H9 (cell line): ENCODE measurements around the gene HHAT. TPM values are rescaled to one million over a fixed set of nuclear protein-coding genes. Genes with fewer than 3 reads are reported as not detected.

Source experiments
- DNase-seq: peaks from one replicate; pipeline ENCODE4 v3.0.0-alpha.2; 2017
- H2AFZ ChIP-seq: one replicate; pipeline ENCODE4 v1.6.1; 2013; ENCODE audit warnings: mild to moderate bottlenecking, low read length, control low read depth, moderate library complexity
- H2AK5ac ChIP-seq: 2 replicates; pipeline ENCODE4 v1.6.1; 2013; ENCODE audit warnings: low read length, control low read depth, mixed read lengths; ENCODE audit not compliant: insufficient read length
- H2BK120ac ChIP-seq: one replicate; pipeline ENCODE4 v1.6.1; 2013; ENCODE audit warnings: low read depth, mild to moderate bottlenecking, low read length, control low read depth, inconsistent platforms; ENCODE audit not compliant: poor library complexity, severe bottlenecking
- H2BK12ac ChIP-seq: 2 replicates; pipeline ENCODE4 v1.6.1; 2013; ENCODE audit warnings: low read length, control low read depth, mixed read lengths, low read depth; ENCODE audit not compliant: insufficient read length
- H2BK15ac ChIP-seq: 2 replicates; pipeline ENCODE4 v1.6.1; 2013; ENCODE audit warnings: low read depth, low read length, control low read depth
- H2BK20ac ChIP-seq: one replicate; pipeline ENCODE4 v1.6.1; 2013; ENCODE audit warnings: low read depth, mild to moderate bottlenecking, low read length, control low read depth, inconsistent platforms; ENCODE audit not compliant: poor library complexity, severe bottlenecking
- H2BK5ac ChIP-seq: 2 replicates; pipeline ENCODE4 v1.6.1; 2013; ENCODE audit warnings: low read length, control low read depth, mixed read lengths; ENCODE audit not compliant: insufficient read length
- H3K14ac ChIP-seq: 2 replicates; pipeline ENCODE4 v1.6.1; 2013; ENCODE audit warnings: low read length, control low read depth; ENCODE audit not compliant: insufficient read depth
- H3K18ac ChIP-seq: 2 replicates; pipeline ENCODE4 v1.6.1; 2013; ENCODE audit warnings: low read depth, mild to moderate bottlenecking, mixed read lengths, low read length, control low read depth; ENCODE audit not compliant: insufficient read length
- H3K23ac ChIP-seq: 2 replicates; pipeline ENCODE4 v1.6.1; 2013; ENCODE audit warnings: low read length, control low read depth, mixed read lengths, low read depth; ENCODE audit not compliant: insufficient read length
- H3K23me2 ChIP-seq: 2 replicates; pipeline ENCODE4 v1.6.1; 2013; ENCODE audit warnings: low read depth, mild to moderate bottlenecking, mixed read lengths, low read length, control low read depth; ENCODE audit not compliant: insufficient read length, poor library complexity, severe bottlenecking
- H3K27ac ChIP-seq: 2 replicates; pipeline ENCODE4 v1.5.1; 2013; ENCODE audit warnings: low read length, control low read depth, mixed read lengths, low read depth; ENCODE audit not compliant: insufficient read length
- H3K27me3 ChIP-seq: 2 replicates; pipeline ENCODE4 v1.6.1; 2013; ENCODE audit warnings: low read length, control low read depth, inconsistent platforms; ENCODE audit not compliant: insufficient read depth
- H3K4ac ChIP-seq: 2 replicates; pipeline ENCODE4 v1.6.1; 2013; ENCODE audit warnings: low read depth, mild to moderate bottlenecking, control low read depth, inconsistent platforms, low read length, moderate library complexity
- H3K4me1 ChIP-seq: 2 replicates; pipeline ENCODE4 v1.6.1; 2013; ENCODE audit warnings: low read length, control low read depth, inconsistent platforms; ENCODE audit not compliant: insufficient read depth
- H3K4me2 ChIP-seq: 2 replicates; pipeline ENCODE4 v1.6.1; 2013; ENCODE audit warnings: low read length, control low read depth, mixed read lengths; ENCODE audit not compliant: insufficient read length, insufficient read depth
- H3K56ac ChIP-seq: 2 replicates; pipeline ENCODE4 v1.6.1; 2013; ENCODE audit warnings: low read depth, mild to moderate bottlenecking, mixed read lengths, low read length, control low read depth; ENCODE audit not compliant: insufficient read length
- H3K79me1 ChIP-seq: 2 replicates; pipeline ENCODE4 v1.6.1; 2013; ENCODE audit warnings: low read depth, mild to moderate bottlenecking, moderate library complexity, low read length, control low read depth, inconsistent platforms; ENCODE audit not compliant: insufficient read depth, poor library complexity, severe bottlenecking
- H3K79me2 ChIP-seq: 2 replicates; pipeline ENCODE4 v1.6.1; 2013; ENCODE audit warnings: low read length, control low read depth, inconsistent platforms; ENCODE audit not compliant: insufficient read depth
- H3K9ac ChIP-seq: 2 replicates; pipeline ENCODE4 v1.6.1; 2013; ENCODE audit warnings: low read length, control low read depth, mixed read lengths; ENCODE audit not compliant: insufficient read length; ENCODE audit errors: extremely low read depth
- H3K9me3 ChIP-seq: one replicate; pipeline ENCODE4 v1.6.1; 2013; ENCODE audit warnings: low read depth, low read length, inconsistent platforms; ENCODE audit not compliant: control insufficient read depth
- H3T11ph ChIP-seq: one replicate; pipeline ENCODE4 v1.6.1; 2013; ENCODE audit warnings: mild to moderate bottlenecking, low read length, control low read depth, inconsistent platforms
- H4K20me1 ChIP-seq: one replicate; pipeline ENCODE4 v1.6.1; 2013; ENCODE audit not compliant: control insufficient read depth, insufficient read length, insufficient read depth
- H4K5ac ChIP-seq: 2 replicates; pipeline ENCODE4 v1.6.1; 2013; ENCODE audit warnings: low read depth, mild to moderate bottlenecking, mixed read lengths, low read length, control low read depth; ENCODE audit not compliant: insufficient read length
- H4K8ac ChIP-seq: replicated peaks from 2 replicates; pipeline ENCODE4 v1.6.1; 2013; ENCODE audit warnings: low read length, control low read depth, mixed read lengths, low read depth; ENCODE audit not compliant: insufficient read length
- H4K91ac ChIP-seq: 2 replicates; pipeline ENCODE4 v1.6.1; 2013; ENCODE audit warnings: low read depth, mild to moderate bottlenecking, moderate library complexity, mixed read lengths, low read length, control low read depth; ENCODE audit not compliant: insufficient read length
- H3K27ac Mint-ChIP-seq, 3 experiments: 2 replicates in 2 of 3; 3 replicates in 1 of 3; pipeline ENCODE4 v1.8.0; 2020 to 2021; ENCODE audit warnings: mixed read lengths in 3 of 3, mild to moderate bottlenecking in 1 of 3, moderate library complexity in 1 of 3
- H3K27me3 Mint-ChIP-seq: 2 replicates; pipeline ENCODE4 v1.8.0; 2021; ENCODE audit warnings: low read depth, mild to moderate bottlenecking, moderate library complexity, mixed read lengths
- H3K36me3 Mint-ChIP-seq, 3 experiments: 2 replicates in 2 of 3; 3 replicates in 1 of 3; pipeline ENCODE4 v1.8.0; 2020 to 2021; ENCODE audit warnings: low read depth in 3 of 3, mixed read lengths in 3 of 3; ENCODE audit not compliant: insufficient read depth in 1 of 3
- H3K4me1 Mint-ChIP-seq, 2 experiments: 2 replicates each; pipeline ENCODE4 v1.8.0; 2020; ENCODE audit warnings: mixed read lengths in 2 of 2
- H3K4me3 Mint-ChIP-seq, 2 experiments: 2 replicates in 1 of 2; 3 replicates in 1 of 2; pipeline ENCODE4 v1.8.0; 2020 to 2021; ENCODE audit warnings: mild to moderate bottlenecking in 2 of 2, mixed read lengths in 2 of 2, moderate library complexity in 1 of 2
- H3K9me3 Mint-ChIP-seq, 2 experiments: 2 replicates in 1 of 2; 3 replicates in 1 of 2; pipeline ENCODE4 v1.8.0; 2020; ENCODE audit warnings: mild to moderate bottlenecking in 2 of 2, mixed read lengths in 2 of 2, moderate library complexity in 1 of 2
- WGBS: extraction: QIAGEN DNeasy Blood & Tissue Kit; methylation state at CpG from one replicate; pipeline ENCODE4 v1.1.7; 2013; ENCODE audit warnings: missing lambda C conversion rate, low lambda C conversion rate, mixed read lengths; ENCODE audit not compliant: insufficient read length; ENCODE audit errors: extremely low coverage; 5-methylcytosine and 5-hydroxymethylcytosine counted together
- total RNA-seq: library from RNA; stranded (reverse); gene quantifications from 2 replicates; pipeline ENCODE4 v1.2.1, GENCODE V29; 2021
- TF ChIP-seq, protein P1 (sequence below): fragments of 200-600 bp; sonication (generic); conservative IDR thresholded peaks from 3 replicates; pipeline ENCODE4 v1.8.0; 2021; ENCODE audit warnings: antibody characterized with exemption, mild to moderate bottlenecking

The HHAT gene
- total RNA-seq, 1 experiment from 2014 or later: 0.48 TPM

DNA sequence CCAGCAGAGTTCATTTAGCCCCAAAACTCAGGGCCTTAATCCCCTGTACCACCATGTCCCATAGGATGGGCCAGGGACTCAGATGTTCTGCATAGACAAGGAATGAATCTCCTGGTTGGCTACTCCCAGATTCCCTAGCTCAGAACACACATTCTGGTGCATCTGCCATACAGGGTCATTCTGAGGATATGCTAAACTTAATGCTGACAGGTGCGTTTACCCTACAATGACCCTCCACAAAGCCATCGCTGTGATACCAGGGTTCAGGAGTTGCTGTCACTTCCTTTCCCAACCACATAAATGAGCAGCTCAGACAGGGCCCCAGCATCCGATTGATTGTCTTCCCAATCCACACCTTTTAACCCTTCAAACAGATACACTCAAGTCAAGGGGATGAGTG, 32.0 kb upstream of the HHAT start:
- Histone ChIP-seq H4K20me1 (no peaks in the 10 kb centered on the region), H4K5ac (no peak overlapping the region), H3K27ac (no peak overlapping the region), H3K23ac (no peak overlapping the region), H3K23me2 (peaks cover 10% of the 10 kb centered on the region), H3K4me2 (no peak overlapping the region), H4K8ac (no peak overlapping the region), H3K18ac (no peak overlapping the region), H2BK5ac (no peak overlapping the region), H3K9me3 (no peaks in the 10 kb centered on the region), H2AK5ac (no peak overlapping the region), H3K79me1 (no peaks in the 10 kb centered on the region), H3K27me3 (peaks cover 4% of the 10 kb centered on the region; the same call in 1 of the 2 replicates), H3K56ac (no peak overlapping the region), H3K4ac (no peak overlapping the region), H4K91ac (no peak overlapping the region), H3K9ac (no peak overlapping the region), H3K79me2 (no peaks in the 10 kb centered on the region; the same call in 1 of the 2 replicates), H2BK12ac (no peak overlapping the region), H3K14ac (no peak overlapping the region), H3K4me1 (peaks cover 2% of the 10 kb centered on the region; the same call in 1 of the 2 replicates), H2BK20ac (no peak overlapping the region), H2BK15ac (no peak overlapping the region), H2AFZ (no peak overlapping the region), H2BK120ac (no peak overlapping the region), H3T11ph (no peak overlapping the region)
- WGBS: no CpG with 5 or more reads among the region's 3 CpGs
- Mint-ChIP-seq H3K36me3 (peaks cover 1 to 4% (median 2%) of the 10 kb centered on the region in 3 experiments; a peak in 1 of 7 replicates), H3K4me1 (peaks cover 43 to 49% of the 10 kb centered on the region in 2 experiments), H3K27ac (no peak overlapping the region; a peak in 1 of 7 replicates), H3K9me3 (peaks cover 3 to 5% of the 10 kb centered on the region in 2 experiments; a peak in 3 of 5 replicates), H3K4me3 (no peak overlapping the region), H3K27me3 (peaks cover 22% of the 10 kb centered on the region)
- no peak for DNase-seq
- TF ChIP-seq, protein P1, sequence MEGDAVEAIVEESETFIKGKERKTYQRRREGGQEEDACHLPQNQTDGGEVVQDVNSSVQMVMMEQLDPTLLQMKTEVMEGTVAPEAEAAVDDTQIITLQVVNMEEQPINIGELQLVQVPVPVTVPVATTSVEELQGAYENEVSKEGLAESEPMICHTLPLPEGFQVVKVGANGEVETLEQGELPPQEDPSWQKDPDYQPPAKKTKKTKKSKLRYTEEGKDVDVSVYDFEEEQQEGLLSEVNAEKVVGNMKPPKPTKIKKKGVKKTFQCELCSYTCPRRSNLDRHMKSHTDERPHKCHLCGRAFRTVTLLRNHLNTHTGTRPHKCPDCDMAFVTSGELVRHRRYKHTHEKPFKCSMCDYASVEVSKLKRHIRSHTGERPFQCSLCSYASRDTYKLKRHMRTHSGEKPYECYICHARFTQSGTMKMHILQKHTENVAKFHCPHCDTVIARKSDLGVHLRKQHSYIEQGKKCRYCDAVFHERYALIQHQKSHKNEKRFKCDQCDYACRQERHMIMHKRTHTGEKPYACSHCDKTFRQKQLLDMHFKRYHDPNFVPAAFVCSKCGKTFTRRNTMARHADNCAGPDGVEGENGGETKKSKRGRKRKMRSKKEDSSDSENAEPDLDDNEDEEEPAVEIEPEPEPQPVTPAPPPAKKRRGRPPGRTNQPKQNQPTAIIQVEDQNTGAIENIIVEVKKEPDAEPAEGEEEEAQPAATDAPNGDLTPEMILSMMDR: no peak
